HPDE6-E6E7 (cell line): Measurements from ENCODE around the gene TMEM184A.
A peak's percentile ranks its signal among the peaks of the same experiment; 100 is the strongest.

Experiments used
- DNase-seq: peaks from one replicate; pipeline ENCODE4 v3.0.0; 2011; ENCODE audit warnings: missing footprints; ENCODE audit errors: extremely low spot score

TMEM184A gene

GRCh38 chr7:1539181-1539881, 16.7 kb downstream of the TMEM184A start:
- no peak for DNase-seq

- DNase-seq: no peak
These were observed 17.3 kb downstream of the TMEM184A start for GRCh38 chr7:1538544-1539180.

DNA sequence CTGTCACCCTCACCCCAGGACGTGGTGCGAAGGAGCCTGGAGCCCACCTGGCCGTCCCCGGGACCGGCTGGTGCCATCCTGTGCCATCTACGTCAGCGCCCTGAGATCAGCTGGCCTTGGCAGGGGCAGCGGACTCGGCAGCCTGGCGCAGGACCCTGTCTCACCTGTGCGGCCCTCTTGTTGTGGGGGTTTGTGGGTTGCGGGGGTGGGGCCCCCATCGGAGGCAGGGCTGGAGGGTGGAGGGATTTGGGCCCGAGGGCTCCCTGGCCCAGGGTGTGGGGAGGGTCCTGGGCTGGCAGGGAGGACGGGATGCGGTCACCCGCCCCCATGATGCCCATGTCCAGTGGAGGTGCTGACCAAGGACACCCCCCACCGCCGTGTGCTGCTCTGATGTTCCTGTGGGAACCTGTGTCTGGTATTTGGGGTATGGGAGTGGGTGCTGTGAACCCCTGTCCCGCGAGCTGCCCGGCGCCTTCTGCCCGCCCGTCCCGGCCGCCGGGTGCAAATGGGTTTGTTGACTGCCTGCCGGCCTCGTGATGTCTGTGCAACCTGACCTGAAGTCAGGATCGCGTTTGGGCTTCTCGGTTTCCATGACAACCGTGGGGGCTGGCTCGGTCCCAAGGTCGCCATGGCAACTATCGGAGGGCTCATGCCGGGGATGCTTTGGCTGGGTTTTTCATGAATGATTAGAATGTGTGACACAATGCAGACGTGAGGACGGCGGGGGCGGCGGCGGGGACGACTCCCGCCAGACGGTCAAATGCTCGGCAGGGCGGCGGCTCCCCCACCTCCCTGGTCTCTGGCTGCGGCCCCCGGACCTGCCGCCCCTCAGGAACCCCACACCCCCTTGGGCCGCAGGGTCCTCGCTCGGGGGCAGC, 18.2 kb downstream of the TMEM184A start:
- DNase-seq: no peak

- peak; percentile 83 for DNase-seq
These were observed 19.1 kb downstream of the TMEM184A start for GRCh38 chr7:1536743-1537534.

DNA sequence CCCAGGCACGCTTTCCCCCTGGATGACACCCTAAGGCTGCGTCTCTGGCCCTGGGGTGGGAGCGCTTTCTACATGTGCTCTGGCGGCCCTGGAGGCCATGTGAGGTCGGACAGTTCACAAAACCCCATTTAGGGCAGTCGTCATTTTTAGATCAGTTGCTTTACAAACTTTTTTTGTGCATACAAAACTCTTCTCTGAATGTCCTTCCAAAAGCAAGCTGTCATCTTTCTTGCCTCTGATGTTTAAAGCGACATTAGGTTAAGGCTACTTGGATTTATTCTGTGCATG, 19.6 kb downstream of the TMEM184A start:
- no peak for DNase-seq

- no peak for DNase-seq
These were observed 20.1 kb downstream of the TMEM184A start for GRCh38 chr7:1535701-1536454.

- no peak for DNase-seq
These were observed 20.9 kb downstream of the TMEM184A start for GRCh38 chr7:1535100-1535458.

- no peak for DNase-seq
These were observed 21.5 kb downstream of the TMEM184A start for GRCh38 chr7:1534330-1535099.

DNA sequence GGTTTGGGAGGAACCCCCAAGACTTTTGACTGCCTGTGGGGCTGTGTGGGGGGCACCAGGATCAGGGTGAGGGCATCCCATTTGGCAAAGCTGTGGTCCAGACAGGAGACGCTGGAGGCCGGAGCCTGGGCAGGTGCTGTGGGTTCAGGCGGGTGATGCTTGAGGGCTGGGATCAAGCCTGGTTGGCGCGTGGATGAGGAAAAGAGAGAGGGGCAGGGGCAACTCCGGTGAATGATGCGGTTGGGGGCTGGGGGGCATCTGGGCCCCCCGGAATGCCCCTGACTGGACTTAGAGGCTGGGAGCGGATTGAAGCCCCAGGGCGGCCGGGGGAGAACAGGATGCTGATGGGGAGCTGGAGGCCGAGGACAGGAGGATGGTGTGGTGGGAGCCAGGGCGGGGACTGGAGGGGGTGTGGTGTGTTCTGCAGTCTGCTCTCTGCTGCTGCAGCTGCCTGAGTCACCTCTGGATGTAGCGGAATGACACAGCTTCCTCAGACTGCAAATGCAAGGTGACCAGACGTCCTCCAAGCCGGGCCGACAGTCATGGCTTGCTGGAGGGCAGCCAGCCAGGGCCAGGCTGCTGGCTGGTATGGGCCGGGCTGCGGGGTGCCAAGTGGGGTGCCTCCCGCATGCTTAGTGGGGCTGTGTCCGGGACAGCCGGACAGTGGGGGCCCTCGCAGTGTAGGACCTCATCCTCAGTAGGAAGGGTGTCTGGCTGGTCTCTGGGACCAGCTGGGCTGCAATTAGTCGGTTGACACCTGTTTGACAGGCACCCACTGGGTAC, 22.3 kb downstream of the TMEM184A start:
- DNase-seq: peak; percentile 80

DNA sequence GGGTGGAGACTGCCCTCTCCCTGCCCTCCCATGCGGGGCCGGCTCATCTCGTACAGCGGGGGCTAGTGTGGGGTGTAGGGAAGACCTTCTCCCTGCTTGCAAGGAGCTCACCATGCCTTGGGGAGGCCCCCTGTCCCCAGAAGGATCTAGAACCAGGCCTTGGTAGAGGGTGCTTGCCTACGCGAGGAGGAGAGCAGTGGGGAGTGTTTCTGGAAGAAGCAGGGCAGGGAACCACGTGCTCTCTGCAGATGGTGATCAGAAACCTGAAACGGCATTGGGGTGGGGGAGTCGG, 22.8 kb downstream of the TMEM184A start:
- no peak for DNase-seq

DNA sequence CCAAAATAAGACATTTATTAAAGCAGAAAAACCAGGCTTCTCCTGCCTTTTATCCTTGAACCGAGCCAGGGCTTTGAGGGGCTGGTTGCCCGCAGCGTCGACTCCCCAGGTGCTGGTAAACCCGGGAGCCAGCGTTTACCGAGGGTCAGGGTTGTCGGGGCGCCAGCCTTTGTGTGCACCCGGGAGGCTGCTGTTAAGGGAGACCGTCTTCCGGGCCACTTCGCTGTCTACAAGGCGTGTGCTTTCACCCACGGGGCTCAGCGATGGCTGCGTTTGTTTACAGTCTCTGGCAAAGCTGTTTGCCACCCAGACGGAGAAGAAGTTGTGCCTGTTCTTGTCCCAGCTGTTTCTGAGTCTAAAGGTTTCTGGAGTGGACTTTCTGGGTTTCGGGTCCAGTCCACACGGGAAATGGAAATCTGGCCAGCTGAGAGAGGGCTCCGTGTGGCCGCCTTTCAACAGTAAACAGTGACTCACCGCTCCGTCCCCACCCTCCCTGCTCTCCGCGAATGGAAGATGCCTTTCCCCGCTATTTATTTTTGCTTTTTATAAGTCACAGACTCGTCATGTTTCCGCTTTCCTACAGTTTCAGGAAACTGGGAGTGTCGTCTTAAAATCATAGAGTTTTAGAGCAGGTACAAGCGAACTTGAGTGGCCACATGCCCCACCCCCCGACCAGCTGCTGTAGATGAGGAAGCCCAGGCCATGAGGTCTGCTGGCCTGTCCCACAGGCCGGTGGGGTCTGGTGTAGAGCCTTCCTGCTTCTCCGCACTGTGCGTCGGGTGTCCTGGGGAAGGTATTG, 23.4 kb downstream of the TMEM184A start:
- peak; percentile 85 for DNase-seq

DNA sequence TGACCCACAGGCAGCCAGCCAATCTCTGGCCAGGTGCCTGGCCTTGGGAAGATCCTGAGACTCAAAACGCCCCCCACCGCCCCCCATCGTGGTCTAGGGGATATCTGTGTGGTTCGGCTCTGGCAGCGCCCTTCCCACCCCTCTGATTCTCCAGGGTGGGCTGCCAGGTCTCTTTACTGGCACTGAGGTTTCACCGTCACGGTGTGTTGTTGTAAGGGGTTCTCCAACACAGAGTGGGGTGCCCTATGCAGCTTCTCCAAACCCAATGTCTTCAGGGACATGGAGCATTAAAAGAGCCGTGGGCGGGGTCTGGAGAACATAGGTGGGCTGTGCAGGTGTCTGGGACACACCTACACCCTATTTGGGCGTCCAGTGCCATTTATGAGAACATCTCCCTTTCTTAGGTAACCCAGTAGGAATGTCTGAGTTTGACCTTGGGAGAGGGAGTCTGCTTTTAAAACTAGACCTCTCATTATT, 24.0 kb downstream of the TMEM184A start:
- DNase-seq: no peak

DNA sequence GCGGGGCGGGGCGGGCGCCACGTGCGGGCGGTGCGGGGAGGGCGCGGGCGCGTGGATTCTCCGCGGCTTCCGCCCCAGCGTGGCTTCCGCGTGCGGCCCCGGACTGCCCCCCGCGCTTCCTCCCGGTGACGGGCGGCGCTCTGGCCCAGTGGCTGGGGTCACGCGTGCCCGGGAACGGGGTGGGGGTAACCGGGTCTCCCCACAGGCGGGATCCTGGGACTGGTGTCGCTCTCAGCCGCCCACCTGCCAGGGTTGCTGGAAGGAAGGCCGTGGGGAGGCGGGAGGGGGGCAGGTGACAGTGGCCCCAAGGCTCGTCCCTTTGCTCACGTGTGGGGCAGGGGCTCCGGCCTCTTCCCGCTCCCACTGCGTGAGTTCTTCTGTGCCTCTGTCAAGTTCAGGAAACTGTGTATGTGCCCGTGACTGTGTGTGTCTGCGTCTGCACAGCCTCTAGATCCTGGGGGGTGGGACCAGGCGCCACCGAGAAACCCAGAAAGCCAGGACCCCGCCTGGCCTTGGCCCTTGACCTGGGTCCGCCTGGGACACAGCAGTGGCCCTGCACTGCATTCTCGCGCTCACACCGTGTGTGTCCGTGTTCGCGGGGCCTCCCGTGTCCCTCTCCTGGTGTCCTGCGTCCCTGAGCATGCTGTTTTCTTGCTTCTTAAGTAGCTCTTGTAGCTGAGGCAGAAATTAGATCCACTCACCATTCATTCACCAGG, 24.6 kb downstream of the TMEM184A start:
- no peak for DNase-seq

DNA sequence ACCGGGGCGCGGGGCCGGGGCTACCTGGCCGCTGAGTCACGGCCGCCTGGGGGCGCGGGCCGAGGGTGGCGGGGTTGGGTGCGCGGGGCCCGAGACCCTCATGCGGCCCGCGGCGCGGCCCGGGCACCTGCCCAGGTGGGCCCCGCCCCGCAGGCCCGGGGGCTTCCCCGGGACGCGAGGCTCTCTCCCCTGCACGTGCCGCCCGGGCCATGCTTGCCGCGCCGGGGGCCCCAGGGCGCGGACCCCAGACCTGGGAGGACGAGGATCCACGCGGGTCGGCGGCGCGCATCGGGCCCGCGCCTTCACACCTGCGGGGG, 25.1 kb downstream of the TMEM184A start:
- no peak for DNase-seq

DNA sequence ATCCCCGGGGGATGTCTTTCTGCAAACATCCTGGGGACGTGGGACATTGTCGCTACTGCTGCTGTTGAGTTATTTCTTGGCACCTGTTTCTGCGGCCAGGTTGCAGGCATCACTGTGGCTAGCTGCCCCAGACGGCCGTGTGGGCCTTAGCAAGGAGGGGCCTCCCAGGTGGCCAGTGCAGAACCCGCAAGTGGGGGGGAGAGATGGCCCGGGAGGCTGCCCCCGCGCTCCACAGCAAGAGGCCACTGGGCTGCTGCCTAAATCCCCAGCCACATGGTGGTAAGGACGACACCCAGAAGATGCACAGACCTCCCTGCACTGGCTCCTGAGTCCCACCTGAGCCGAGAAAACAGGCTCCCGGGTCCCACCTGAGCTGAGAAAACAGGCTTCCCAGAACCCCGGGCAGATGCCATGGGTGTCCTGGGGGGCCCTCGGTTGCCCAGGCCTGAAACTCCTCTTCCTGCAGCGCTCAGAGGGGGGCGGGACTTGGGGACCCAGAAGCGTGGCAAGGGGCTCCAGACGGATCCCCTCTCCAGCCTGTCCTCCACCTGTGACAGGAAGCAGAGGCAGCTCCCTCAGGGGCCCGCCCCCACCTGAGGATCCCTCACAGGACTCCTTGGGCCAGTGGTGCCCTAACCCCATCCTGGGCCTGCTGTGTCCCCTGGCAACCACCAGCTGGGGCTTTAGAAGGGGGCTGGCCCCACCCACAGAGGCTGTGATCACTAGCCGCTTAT, 26.5 kb downstream of the TMEM184A start:
- no peak for DNase-seq

DNA sequence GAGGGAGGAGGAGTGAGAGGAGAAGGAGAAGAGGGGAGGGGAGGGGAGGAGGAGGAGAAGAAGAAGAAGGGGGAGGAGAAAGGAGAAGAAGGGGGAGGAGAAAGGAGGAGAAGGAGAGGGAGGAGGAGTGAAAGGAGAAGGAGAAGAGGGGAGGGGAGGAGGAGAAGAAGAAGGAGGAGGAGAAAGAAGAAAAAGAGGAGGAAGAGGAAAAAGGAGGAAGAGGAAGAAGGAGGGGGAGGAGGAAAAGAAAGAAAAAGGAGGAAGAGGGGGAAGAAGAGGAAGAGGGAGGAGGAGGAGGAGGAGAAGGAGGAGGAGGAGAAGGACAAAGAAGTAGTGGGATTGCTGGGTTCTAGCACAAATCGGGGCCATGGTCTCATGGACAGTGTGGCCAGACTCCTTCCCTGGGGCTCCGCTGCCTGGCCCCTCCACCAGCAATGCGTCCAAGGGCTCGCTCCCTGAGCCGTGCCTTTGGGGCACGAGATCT, 29.7 kb downstream of the TMEM184A start:
- DNase-seq: no peak

DNA sequence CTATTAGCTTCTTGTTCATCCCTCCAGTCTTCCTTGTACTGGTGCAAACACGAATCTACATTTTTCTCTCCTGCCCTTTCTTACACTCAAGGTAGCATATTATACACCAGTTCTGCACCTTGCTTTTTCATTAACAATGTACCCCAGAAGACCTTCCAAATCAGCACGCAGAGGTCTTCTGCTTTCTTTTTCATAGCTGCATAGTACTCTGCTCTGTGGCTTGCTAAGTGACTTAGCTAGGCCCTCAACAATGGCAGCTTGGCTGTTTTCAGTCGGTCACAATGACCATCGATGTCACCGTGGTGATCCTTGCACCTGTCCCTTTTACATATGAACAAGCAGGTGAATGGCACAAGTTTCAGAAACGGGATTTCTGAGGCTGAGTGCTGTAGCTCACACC, 30.6 kb downstream of the TMEM184A start:
- no peak for DNase-seq

DNA sequence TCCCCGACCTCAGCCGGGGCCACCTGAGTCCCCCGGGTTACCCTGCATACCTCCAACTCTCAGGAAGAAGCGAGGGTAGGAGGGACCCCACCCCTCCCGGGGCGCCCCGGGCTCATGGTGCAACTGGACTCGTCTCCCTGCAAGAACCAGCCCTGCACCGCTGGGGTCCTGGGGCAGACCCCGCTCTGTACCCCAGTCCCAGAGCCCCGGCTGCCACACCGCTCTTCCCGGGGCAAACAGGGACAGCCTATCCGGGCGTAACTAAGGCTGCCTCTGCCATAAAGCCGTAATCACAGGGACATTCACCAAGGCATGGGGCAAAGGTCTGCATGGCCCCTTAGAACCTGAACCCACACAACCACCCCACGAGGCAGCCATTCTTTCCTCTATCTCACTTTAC, 32.2 kb downstream of the TMEM184A start:
- DNase-seq: no peak
